HepG2 (cell line): Measurements from ENCODE around the gene GRM5. TPM values are rescaled to one million over a fixed set of nuclear protein-coding genes. Genes with fewer than 3 reads are reported as not detected.
A peak's percentile ranks its signal among the peaks of the same experiment; 100 is the strongest.
"Not testable (repeated sequence)": the region's sequence is repeated elsewhere in the genome, so short reads cannot be mapped to it uniquely, and the experiment has no call there.

Source experiments
- ATAC-seq: fragments of 200-7000 bp; cut with Tn5 transposase; 3 replicates; pipeline ENCODE4 v1.9.1; 2020; ENCODE audit warnings: mild to moderate bottlenecking, moderate library complexity
- BruUV-seq: library from RNA; stranded (reverse); fragments of 400-500 nt; replicated peaks from 2 replicates; lab custom pipeline; 2021; lab: Mats Ljungman, UMichigan
- CTCF ChIA-PET: fragments of 300-600 bp; formaldehyde crosslinking; extraction: SDS; loops from one replicate; lab custom pipeline; 2021; ENCODE audit warnings: low total read pairs, inconsistent platforms, low intra/inter-chr PET ratio; lab: Yijun Ruan, JAX
- POLR2A ChIA-PET: fragments of 350-600 bp; sonication (Branson Sonifier 250); formaldehyde crosslinking; loops from one replicate; lab custom pipeline; 2020; ENCODE audit warnings: antibody characterized with exemption, inconsistent platforms; lab: Yijun Ruan, JAX
- DNase-seq: peaks from one replicate; pipeline ENCODE4 v3.0.0-alpha.2; 2015; ENCODE audit warnings: low spot score
- FAIRE-seq: peaks from 3 replicates; lab custom pipeline; 2011; peaks lifted over from hg19 to GRCh38; lab: Jason Lieb, UNC
- H2AFZ ChIP-seq: one replicate; pipeline ENCODE4 v1.6.1; 2011; ENCODE audit warnings: low read length, inconsistent platforms
- H3K27ac ChIP-seq: fragments of 300-600 bp; 3 replicates; pipeline ENCODE4 v1.8.0; 2011; ENCODE audit warnings: mixed run types, mild to moderate bottlenecking, mixed read lengths, low read length, inconsistent platforms; ENCODE audit not compliant: insufficient read depth; ENCODE audit errors: extremely low read length
- H3K27me3 ChIP-seq, 2 experiments: fragments of 200-600 bp in 1 of 2; 2 replicates in 1 of 2; 3 replicates in 1 of 2; pipeline versions ENCODE4 v1.6.0 to v1.8.0; 2011; ENCODE audit warnings: low read length in 2 of 2, mild to moderate bottlenecking in 2 of 2, moderate library complexity in 2 of 2, inconsistent platforms in 1 of 2; ENCODE audit not compliant: insufficient read depth in 2 of 2, control insufficient read depth in 1 of 2
- H3K36me3 ChIP-seq, 2 experiments: fragments of 200-600 bp in 1 of 2; replicated peaks in 1 of 2; 2 replicates in 1 of 2; 3 replicates in 1 of 2; pipeline versions ENCODE4 v1.5.1 to v1.8.0; 2011; ENCODE audit warnings: low read length in 2 of 2, inconsistent platforms in 1 of 2; ENCODE audit not compliant: insufficient read depth in 2 of 2, control insufficient read depth in 1 of 2
- H3K4me1 ChIP-seq: 2 replicates; pipeline ENCODE4 v1.5.1; 2012; ENCODE audit warnings: low read length, inconsistent platforms; ENCODE audit not compliant: insufficient read depth
- H3K4me2 ChIP-seq: 2 replicates; pipeline ENCODE4 v1.6.0; 2011; ENCODE audit warnings: low read depth, low read length, inconsistent platforms
- H3K4me3 ChIP-seq, 3 experiments: fragments of 200-600 bp in 1 of 3; sonication (generic), shearing (Covaris generic) in 1 of 3; replicated peaks in 1 of 3; 2 replicates each; pipeline ENCODE4 v1.5.1; 2011 to 2016; ENCODE audit warnings: low read length in 3 of 3, inconsistent platforms in 2 of 3, low read depth in 2 of 3, mild to moderate bottlenecking in 2 of 3, control low read depth in 1 of 3, mixed read lengths in 1 of 3; ENCODE audit not compliant: insufficient read depth in 1 of 3
- H3K79me2 ChIP-seq: one replicate; pipeline ENCODE4 v1.6.1; 2011; ENCODE audit warnings: low read length, inconsistent platforms; ENCODE audit not compliant: insufficient read depth
- H3K9ac ChIP-seq: 2 replicates; pipeline ENCODE4 v1.6.0; 2011; ENCODE audit warnings: mild to moderate bottlenecking, low read depth, low read length, inconsistent platforms; ENCODE audit not compliant: insufficient read depth
- H3K9me3 ChIP-seq: 2 replicates; pipeline ENCODE4 v1.5.1; 2012; ENCODE audit warnings: mild to moderate bottlenecking, low read length
- H4K20me1 ChIP-seq: 2 replicates; pipeline ENCODE4 v1.6.0; 2011; ENCODE audit warnings: inconsistent platforms, mild to moderate bottlenecking, low read length, moderate library complexity; ENCODE audit not compliant: insufficient read depth
- CTCF ChIP-seq: sonication (generic); formaldehyde crosslinking; IDR thresholded peaks from 2 replicates; pipeline ENCODE4 v1.5.0; 2020; ENCODE audit warnings: mild to moderate bottlenecking, missing genetic modification reagents, moderate library complexity
- GFI1 ChIP-seq: sonication (generic); formaldehyde crosslinking; IDR thresholded peaks from 2 replicates; pipeline ENCODE4 v1.5.0; 2020; ENCODE audit warnings: missing genetic modification reagents, mild to moderate bottlenecking, borderline replicate concordance
- SMC3 ChIP-seq: IDR thresholded peaks from 2 replicates; pipeline ENCODE4 v1.6.1; 2011; ENCODE audit warnings: low read length, improper control_type of control experiment
- TP53 ChIP-seq: sonication (generic); formaldehyde crosslinking; conservative IDR thresholded peaks from 2 replicates; pipeline ENCODE4 v1.4.0; 2020; ENCODE audit warnings: missing genetic modification reagents
- ZFYVE20 ChIP-seq: sonication (generic); formaldehyde crosslinking; IDR thresholded peaks from 2 replicates; pipeline ENCODE4 v1.8.0; 2023; ENCODE audit warnings: low read depth, mild to moderate bottlenecking, moderate library complexity, missing genetic modification reagents, borderline replicate concordance
- ZNF333 ChIP-seq: sonication (generic); formaldehyde crosslinking; IDR thresholded peaks from 2 replicates; pipeline ENCODE4 v1.4.0; 2020; ENCODE audit warnings: mild to moderate bottlenecking, missing genetic modification reagents, borderline replicate concordance
- ZNF687 ChIP-seq: sonication (generic); formaldehyde crosslinking; IDR thresholded peaks from 2 replicates; pipeline ENCODE4 v1.5.1; 2020; ENCODE audit warnings: mild to moderate bottlenecking, missing genetic modification reagents, moderate library complexity
- WGBS: methylation state at CpG from one replicate; pipeline ENCODE4 v1.1.6; 2017; ENCODE audit warnings: low lambda C conversion rate; 5-methylcytosine and 5-hydroxymethylcytosine counted together
- in situ Hi-C: cut with HindIII; loops from 2 replicates; pipeline ENCODE4 v1.10.0; 2017; ENCODE audit warnings: low pct_unique_long_range_greater_than_20kb; ENCODE audit not compliant: extremely low pct_ligation_motif_present
- intact Hi-C: fragments of 100-400 bp; cut with micrococcal nuclease; formaldehyde crosslinking; loops from one replicate; pipeline ENCODE4 v1.10.0; 2022; ENCODE audit not compliant: unreplicated experiment
- polyA plus RNA-seq, 8 experiments: library from polyadenylated mRNA; depleted of rRNA in 3 of 8; stranded (reverse) in 7 of 8; unstranded in 1 of 8; fragments of >200 nt; fragmentation: Illumina TruSeq in 4 of 8; extraction: Trizol in 4 of 8; gene quantifications; 2 replicates each; pipeline versions ENCODE4 v1.2.1 to v1.2.3, GENCODE V29; 2011 to 2016; ENCODE audit warnings: low read depth in 4 of 8, missing spikeins in 1 of 8, mixed read lengths in 1 of 8; ENCODE audit not compliant: insufficient read depth in 1 of 8
- total RNA-seq, 5 experiments: library from RNA; depleted of rRNA; stranded (reverse); fragments of >200 nt; fragmentation: Illumina TruSeq; extraction: Trizol; gene quantifications; 2 replicates each; pipeline ENCODE4 v1.2.3, GENCODE V29; 2016; ENCODE audit warnings: low read depth in 1 of 5
- TF ChIP-seq, protein P1 (sequence below): fragments of 450-650 bp; IDR thresholded peaks from 2 replicates; pipeline ENCODE4 v1.6.1; 2016

GRM5 gene
- total and polyA plus RNA-seq, 2 of the 13 experiments (the other 11 are each of a cell fraction or from before 2014, with no cell fraction given) = not detected

GRCh38 chr11:88888855-88889254 lies 176.9 kb downstream of the GRM5 start:
- intact Hi-C loops = loop anchor here (5.0 to 10.0 kb wide), 3 partner anchors 404 to 1534 kb away; no protein-coding TSS in a partner anchor
- in situ Hi-C loops = not testable (repeated sequence)

GRCh38 chr11:88886796-88887195 lies 179.0 kb downstream of the GRM5 start:
- H3K36me3 ChIP-seq = no peaks in the 10 kb centered on the region
- ATAC-seq (peak; percentile 95), FAIRE-seq (peak; percentile 57), DNase-seq (peak; percentile 40)
- no peaks in the 10 kb centered on the region for H3K9me3 ChIP-seq
- POLR2A ChIA-PET = no interaction called here
- in situ Hi-C loops (no loop called here), intact Hi-C loops (loop anchor here (5.0 to 10.0 kb wide), 3 partner anchors 402 to 1532 kb away; no protein-coding TSS in a partner anchor)
- no peak overlapping the region for H3K27ac ChIP-seq
- no peaks in the 10 kb centered on the region for H3K4me1 ChIP-seq
- H3K79me2 ChIP-seq = no peaks in the 10 kb centered on the region
- CTCF ChIA-PET = interaction anchor here (1.0 kb wide), 1 partner anchor 870 kb away, joined by 5 read pairs; no protein-coding TSS in a partner anchor
- 0% methylated on average over 3 of the region's 3 CpGs for WGBS
- no peak overlapping the region for H2AFZ ChIP-seq
- H3K4me3 ChIP-seq = no peak overlapping the region
- no peak overlapping the region for H3K9ac ChIP-seq
- BruUV-seq = no TSS peak
- no peak overlapping the region for H3K4me2 ChIP-seq
- H3K27me3 ChIP-seq = no peaks in the 10 kb centered on the region
- no peaks in the 10 kb centered on the region for H4K20me1 ChIP-seq
- TF ChIP-seq TP53 (CRISPR knock-in tag) (no peak), SMC3 (peak; percentile 36; the same call in 1 of the 2 replicates), GFI1 (CRISPR knock-in tag) (no peak), ZNF333 (CRISPR knock-in tag) (no peak), ZNF687 (no peak), ZFYVE20 (CRISPR knock-in tag) (no peak), CTCF (CRISPR knock-in tag) (peak; percentile 81)
- TF ChIP-seq, protein P1, sequence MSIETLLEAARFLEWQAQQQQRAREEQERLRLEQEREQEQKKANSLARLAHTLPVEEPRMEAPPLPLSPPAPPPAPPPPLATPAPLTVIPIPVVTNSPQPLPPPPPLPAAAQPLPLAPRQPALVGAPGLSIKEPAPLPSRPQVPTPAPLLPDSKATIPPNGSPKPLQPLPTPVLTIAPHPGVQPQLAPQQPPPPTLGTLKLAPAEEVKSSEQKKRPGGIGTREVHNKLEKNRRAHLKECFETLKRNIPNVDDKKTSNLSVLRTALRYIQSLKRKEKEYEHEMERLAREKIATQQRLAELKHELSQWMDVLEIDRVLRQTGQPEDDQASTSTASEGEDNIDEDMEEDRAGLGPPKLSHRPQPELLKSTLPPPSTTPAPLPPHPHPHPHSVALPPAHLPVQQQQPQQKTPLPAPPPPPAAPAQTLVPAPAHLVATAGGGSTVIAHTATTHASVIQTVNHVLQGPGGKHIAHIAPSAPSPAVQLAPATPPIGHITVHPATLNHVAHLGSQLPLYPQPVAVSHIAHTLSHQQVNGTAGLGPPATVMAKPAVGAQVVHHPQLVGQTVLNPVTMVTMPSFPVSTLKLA = peak; percentile 38; the same call in 1 of the 2 replicates

More at GRCh38 chr11:88888855-88889254, 176.9 kb downstream of the GRM5 start:
- H3K4me1 ChIP-seq, H2AFZ ChIP-seq, BruUV-seq, DNase-seq, H3K4me2 ChIP-seq, ATAC-seq, H3K36me3 ChIP-seq, H3K27ac ChIP-seq, H3K4me3 ChIP-seq, H3K9me3 ChIP-seq, H4K20me1 ChIP-seq, H3K9ac ChIP-seq, POLR2A ChIA-PET, FAIRE-seq, H3K79me2 ChIP-seq, CTCF ChIA-PET, H3K27me3 ChIP-seq: not testable (repeated sequence)
- WGBS = 0% methylated on average over 1 of the region's 1 CpG
